Measurements from ENCODE around the gene DYNLRB1. TPM values are rescaled to one million over a fixed set of nuclear protein-coding genes. Genes with fewer than 3 reads are reported as not detected.

Gene DYNLRB1
- total RNA-seq, 2 donors from 2014 or later = 106 to 107 TPM

GRCh38 chr20:34541917-34542316, 25.7 kb downstream of the DYNLRB1 start:
- Histone ChIP-seq H3K36me3 (peaks cover 4% of the 10 kb centered on the region), H3K27ac (no peak overlapping the region), H3K27me3 (no peaks in the 10 kb centered on the region), H3K4me3 (no peak overlapping the region), H3K4me1 (peaks cover 9% of the 10 kb centered on the region), H3K9me3 (no peaks in the 10 kb centered on the region), H3K9ac (ENCODE audit: low read depth in 2 of 2, low read length in 2 of 2) (no peak overlapping the region)
- intact Hi-C loops (cut with DNase I) = no loop called here
- no peak for DNase-seq
- no peak for TF ChIP-seq CTCF (IDR thresholded peaks at IDR 0.05)

GRCh38 chr20:34542439-34542838, 26.2 kb downstream of the DYNLRB1 start:
- intact Hi-C loops (cut with DNase I) = no loop called here
- no peak for DNase-seq

DNA sequence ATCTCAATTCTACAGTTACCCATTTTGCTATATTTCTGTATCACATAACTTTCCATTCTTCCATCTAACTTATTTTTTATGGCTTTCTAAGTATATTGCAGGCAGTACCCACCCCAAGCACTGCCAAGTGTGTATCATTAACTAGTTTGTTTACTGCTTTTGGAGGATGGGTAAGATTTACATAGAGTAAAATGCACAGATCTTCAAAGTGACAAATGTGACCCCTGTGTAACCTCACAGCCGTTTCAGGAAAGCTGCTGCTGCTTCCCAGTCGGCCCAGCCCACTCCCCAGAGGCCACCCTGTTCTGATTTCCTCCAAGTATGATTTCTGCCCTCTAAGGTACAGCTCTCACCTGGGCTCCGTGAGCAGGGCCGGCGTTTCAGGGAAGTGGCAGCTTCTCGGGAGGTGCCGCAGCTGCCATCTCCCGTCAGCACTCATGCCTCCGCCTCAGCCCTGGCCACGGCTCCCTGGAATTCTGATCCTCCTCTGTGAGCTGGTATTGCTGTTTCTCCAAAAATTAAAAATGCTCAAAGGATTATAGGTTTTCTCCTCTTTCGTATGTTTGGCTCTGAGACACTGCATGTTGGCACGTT, 27.3 kb downstream of the DYNLRB1 start:
- H3K27ac ChIP-seq = peak overlapping the region; percentile 26
- H3K4me1 ChIP-seq = peaks cover 9% of the 10 kb centered on the region
- no peak overlapping the region for H3K9ac ChIP-seq (ENCODE audit: low read depth in 2 of 2, low read length in 2 of 2)
- intact Hi-C loops (cut with DNase I) = no loop called here
- no peak for TF ChIP-seq CTCF (IDR thresholded peaks at IDR 0.05)
- no peak overlapping the region for H3K4me3 ChIP-seq
- peaks cover 4% of the 10 kb centered on the region for H3K36me3 ChIP-seq
- no peak for DNase-seq
- H3K9me3 ChIP-seq = no peaks in the 10 kb centered on the region
- H3K27me3 ChIP-seq = no peaks in the 10 kb centered on the region

More at GRCh38 chr20:34542439-34542838, 26.2 kb downstream of the DYNLRB1 start:
- peaks cover 9% of the 10 kb centered on the region for H3K4me1 ChIP-seq
- no peak overlapping the region for H3K4me3 ChIP-seq
- H3K36me3 ChIP-seq = peaks cover 4% of the 10 kb centered on the region
- H3K27me3 ChIP-seq = no peaks in the 10 kb centered on the region
- no peak overlapping the region for H3K9ac ChIP-seq (ENCODE audit: low read depth in 2 of 2, low read length in 2 of 2)
- TF ChIP-seq CTCF (IDR thresholded peaks at IDR 0.05) = no peak
- no peak overlapping the region for H3K27ac ChIP-seq
- no peaks in the 10 kb centered on the region for H3K9me3 ChIP-seq

DNA sequence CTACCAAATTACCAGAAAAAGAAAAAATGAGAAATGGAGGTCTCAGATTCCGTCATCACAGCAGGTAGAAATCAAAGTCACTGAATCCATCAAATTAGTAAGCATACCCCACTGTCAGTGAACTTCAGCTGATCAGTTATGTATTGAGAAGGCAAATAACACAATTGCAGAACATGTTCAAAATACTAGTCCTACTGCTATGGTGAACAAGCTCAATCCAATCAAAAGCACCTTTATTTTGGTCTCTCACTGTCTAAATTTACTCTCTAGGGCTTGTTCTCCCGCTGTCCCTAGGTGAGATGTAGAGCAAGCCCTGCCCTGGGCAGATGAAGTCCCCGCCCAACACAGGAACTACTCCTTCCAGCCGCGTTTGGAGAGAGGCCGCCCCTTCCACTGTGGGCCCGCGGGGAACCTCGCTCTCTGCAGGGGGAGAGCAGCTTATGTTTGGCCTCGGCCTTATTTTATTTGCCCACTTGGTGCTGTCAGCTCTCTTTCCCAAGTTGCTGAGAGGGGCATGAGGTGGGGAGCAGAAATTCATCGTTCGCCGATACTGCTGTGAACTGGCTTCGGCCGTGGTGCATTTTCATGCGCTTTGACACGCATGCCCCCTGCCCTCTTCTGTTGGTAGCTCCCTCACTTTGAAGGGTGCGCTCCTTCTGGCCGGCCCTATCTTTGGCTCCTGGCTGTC, 28.0 kb downstream of the DYNLRB1 start:
- H3K27me3 ChIP-seq = no peaks in the 10 kb centered on the region
- H3K36me3 ChIP-seq = peaks cover 4% of the 10 kb centered on the region
- H3K4me3 ChIP-seq = no peak overlapping the region
- intact Hi-C loops (cut with DNase I) = no loop called here
- no peak for TF ChIP-seq CTCF (IDR thresholded peaks at IDR 0.05)
- no peaks in the 10 kb centered on the region for H3K9me3 ChIP-seq
- peaks cover 9% of the 10 kb centered on the region for H3K4me1 ChIP-seq
- peak overlapping the region; percentile 26 for H3K27ac ChIP-seq
- DNase-seq = peak; percentile 55
- H3K9ac ChIP-seq (ENCODE audit: low read depth in 2 of 2, low read length in 2 of 2) = no peak overlapping the region

- H3K4me1 ChIP-seq = peaks cover 9% of the 10 kb centered on the region
- intact Hi-C loops (cut with DNase I) = no loop called here
- peak overlapping the region; percentile 60 for H3K27ac ChIP-seq
- TF ChIP-seq CTCF (IDR thresholded peaks at IDR 0.05) = no peak
- no peaks in the 10 kb centered on the region for H3K36me3 ChIP-seq
- H3K27me3 ChIP-seq = no peaks in the 10 kb centered on the region
- no peaks in the 10 kb centered on the region for H3K9me3 ChIP-seq
- peak overlapping the region; percentile 39 for H3K4me3 ChIP-seq
- peak overlapping the region; percentile 41 to 89 for H3K9ac ChIP-seq (ENCODE audit: low read depth in 2 of 2, low read length in 2 of 2)
- peak; percentile 67 for DNase-seq
Measured at GRCh38 chr20:34546751-34547181, 30.5 kb downstream of the DYNLRB1 start.

Measured in colonic mucosa (tissue), 4 donors.